GM21737 (cell line): Measurements from ENCODE around the gene SLC1A2.

ENCODE experiments used
- ATAC-seq: cut with Tn5 transposase; IDR thresholded peaks from one replicate; pipeline ENCODE4 v1.9.1; 2021; ENCODE audit warnings: mild to moderate bottlenecking, moderate library complexity; ENCODE audit not compliant: unreplicated experiment

The SLC1A2 gene

DNA sequence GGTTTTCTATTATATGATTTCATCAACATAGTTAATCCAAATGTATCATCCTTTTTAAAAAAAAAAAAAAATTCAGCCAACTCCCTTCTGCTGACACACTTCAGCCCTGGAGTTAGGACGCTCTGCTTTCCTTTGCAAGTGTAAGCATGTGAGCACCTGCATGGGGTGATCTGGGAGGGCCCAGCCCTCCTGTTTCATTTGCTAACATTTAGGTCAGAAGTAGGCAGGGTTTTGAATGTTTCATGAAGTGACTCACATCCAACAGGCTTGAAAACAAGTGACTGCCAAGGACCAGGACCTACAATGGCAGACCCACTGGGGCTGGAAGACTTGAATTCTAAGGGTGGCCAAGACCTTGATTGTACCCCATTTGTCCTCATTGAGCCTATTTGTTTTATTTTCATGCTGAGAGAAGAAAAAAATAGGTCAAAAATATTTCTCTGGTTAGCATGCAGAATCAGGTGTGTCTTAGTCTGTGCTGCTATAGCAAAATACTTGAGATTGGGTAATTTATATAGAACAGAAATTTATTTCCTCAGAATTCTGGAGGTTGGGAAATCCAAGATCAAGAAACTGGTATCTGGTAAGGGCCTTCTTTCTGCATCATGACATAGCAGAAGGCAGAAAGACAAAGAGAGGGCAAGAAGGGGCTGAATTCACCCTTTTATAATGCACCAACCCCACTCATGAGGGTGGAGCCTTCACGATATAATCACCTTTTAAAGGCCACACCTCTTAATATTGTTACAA is 142.8 kb downstream of the SLC1A2 start:
- ATAC-seq: no peak

DNA sequence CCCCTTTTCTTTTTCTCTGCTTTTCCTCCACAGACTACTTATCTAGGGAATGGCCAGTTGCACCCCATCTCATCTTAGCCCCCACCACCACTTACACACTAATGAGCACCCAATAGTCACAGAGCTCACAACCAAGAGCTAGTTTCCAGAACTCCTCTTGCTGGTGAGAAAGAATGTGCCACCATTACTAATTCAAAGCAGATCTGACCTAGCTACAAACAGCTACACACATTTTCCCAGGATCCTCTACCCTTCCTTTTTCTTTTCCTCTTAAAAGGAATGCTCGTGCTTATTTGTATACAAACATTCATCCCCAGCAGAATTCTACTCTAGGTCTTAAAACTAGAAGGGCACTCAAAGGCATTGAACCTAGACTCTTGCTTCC is 143.6 kb downstream of the SLC1A2 start:
- ATAC-seq: no peak

DNA sequence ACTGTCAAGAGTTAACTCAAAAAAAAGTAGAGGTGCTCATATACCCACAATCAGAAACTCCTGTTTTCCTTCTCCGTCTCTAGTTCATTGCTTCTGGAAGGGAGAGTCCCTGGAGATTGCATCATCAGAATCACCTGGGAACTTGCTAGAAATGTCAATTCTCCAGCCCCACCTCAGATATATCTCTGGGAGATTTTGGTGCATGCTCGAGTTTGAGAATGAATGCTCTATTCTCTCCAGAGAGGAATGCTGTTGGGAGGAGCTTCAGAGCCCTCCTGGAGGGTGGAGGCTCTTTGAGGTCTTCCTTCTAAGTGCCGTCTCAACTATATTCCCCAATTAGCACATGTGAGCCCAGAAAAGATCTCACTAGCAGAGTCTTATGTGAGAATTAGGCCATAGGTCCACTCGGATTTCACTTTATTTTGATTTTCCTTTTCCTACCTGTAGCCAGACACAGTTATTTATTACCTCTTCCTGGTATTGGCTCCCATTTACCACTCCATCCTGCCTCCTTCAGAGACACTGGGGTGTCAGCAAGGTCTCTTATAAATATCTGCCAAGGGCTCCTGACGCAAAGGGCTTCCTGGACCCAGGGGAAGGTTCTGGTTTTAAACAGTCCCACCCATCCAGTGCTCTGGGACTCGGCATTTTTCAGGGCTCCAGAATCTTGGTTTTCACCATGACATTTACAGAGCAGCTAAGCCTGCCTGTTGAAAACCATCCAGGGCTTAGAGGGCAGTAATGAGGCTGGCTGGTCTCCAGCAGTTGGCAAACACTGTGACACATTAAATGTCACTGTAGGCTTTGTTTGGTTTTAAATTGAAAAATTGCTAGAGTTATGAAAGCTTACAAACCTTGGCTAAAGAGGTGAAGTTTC is 144.2 kb downstream of the SLC1A2 start:
- ATAC-seq: no peak

DNA sequence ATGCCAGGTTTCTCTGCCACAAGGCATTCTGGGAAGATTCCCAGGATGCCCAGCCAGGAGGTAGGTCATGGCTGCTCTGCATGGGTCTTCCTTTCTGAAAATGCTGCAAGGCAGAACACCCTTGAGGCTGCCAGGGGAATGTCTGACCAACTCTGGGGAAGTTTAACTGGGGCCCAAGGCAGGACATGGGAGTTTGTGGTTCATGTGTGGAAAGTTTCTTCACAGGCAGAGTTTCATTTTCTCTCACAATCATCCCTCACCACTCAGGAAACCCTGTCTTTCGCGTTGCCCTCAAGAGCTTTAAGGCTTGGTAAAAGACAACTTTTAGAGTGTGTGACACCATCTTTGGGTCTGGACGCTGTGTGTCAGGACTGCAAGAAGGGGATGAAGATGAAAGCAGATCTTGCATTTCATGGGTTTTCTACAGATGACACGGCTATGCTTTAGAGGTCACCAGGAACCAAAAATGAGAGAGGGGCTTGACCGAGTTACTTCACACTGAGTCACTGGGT is 146.9 kb downstream of the SLC1A2 start:
- ATAC-seq: peak; percentile 66

DNA sequence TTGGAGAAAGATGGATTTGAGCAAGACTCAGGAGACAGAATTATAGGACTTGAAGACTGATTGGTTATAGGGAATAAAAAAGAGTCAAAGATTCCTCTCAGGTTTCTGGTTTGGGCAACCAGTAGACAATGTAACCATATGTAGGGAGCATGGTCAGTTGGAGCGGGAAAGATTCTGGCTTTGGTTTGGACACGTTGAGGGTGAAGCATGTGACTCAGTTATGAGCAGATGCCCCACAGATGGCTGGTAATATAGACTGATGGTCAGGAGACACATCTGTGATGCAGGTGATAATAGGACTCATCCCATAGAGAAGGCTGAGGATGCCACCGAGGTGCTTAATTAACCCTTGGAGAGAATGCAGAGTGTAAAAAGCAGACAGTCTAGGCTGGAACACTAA is 148.3 kb downstream of the SLC1A2 start:
- ATAC-seq: no peak

DNA sequence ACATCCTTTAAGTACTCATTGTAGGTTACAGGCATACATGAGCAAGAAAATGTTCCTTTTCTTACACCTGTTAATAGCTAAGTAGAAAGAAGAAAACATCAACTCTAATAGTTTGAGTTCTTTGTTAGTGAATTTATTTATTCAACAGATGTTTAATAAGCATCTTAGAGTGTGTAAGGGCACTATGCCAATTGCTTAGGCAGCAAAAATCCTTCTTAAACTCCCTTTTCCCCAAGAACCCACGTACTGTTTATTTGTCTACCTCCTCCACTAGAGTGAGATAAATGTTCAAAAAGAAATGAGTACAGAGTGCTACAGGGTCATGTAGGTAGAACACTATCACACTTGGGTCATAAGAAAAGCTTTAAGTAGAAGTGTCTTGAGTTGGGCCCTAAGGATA is 149.0 kb downstream of the SLC1A2 start:
- ATAC-seq: no peak

DNA sequence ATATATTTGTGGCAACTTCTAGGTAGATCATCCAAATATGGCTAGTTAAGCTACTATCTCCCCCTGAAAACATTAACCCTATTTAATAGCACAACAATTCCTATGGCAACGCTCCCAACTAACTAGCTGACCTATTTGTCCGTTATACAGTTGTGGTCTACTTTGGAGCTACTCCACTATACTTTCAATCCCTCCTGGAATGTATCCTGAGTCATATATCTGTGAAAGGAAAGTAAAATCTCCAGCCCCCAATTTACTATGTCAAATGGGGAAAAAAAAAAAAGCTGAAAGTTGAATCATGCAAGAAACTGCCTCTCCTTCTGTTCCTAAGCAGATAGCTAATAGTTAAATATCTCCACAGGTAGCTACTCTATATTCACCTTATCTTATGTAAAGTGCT is 151.9 kb downstream of the SLC1A2 start:
- no peak for ATAC-seq

DNA sequence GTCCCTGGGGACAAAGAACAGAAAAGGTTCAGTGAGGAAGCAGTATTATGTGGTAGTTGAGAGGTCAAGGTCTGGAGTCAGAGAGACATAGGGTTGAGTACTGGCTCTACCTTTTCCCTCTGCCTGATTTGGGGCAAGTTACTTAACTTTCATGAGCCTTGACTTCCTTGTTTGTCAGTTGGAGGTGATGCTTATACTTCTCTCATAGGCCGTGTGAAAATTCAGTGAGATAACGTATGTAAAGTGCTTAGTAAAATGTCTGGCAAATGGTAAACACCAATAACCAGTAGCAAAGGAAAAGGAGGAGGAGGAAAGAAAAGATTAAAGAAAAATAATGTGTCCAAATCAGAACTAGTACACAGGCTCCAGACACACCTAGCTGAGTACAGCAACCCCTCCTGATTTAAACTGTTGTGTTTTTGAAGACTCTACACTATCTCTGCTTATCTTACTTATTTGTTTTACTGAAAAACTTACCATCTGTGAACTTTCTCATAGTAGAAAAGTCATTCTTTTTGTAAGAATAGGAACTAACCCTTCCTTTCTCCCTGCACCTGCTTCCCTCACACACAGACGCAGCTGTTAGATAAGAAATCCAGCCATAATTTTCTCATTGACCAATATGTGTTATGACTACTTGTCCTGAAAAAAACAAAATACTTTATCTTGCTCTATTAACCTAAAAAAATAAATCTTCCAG is 153.5 kb downstream of the SLC1A2 start:
- ATAC-seq: no peak

DNA sequence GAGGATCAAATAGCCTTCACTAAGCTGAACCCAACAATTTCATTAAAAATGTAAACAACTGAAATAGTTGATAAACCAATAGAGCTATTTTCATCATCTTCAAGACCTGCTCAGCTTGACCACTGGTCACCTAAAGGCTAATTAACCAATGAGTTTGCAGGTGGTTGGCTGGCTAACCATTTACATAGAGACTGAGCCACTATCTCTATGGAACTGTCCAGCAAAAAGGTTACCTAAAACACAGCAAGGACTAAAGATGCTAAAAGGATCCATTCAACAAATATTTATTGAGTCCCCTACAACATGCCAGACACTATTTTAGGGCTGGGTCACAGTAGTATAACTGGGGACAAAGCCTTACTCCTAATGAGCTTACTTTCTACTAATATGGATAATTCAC is 156.6 kb downstream of the SLC1A2 start:
- ATAC-seq: no peak

DNA sequence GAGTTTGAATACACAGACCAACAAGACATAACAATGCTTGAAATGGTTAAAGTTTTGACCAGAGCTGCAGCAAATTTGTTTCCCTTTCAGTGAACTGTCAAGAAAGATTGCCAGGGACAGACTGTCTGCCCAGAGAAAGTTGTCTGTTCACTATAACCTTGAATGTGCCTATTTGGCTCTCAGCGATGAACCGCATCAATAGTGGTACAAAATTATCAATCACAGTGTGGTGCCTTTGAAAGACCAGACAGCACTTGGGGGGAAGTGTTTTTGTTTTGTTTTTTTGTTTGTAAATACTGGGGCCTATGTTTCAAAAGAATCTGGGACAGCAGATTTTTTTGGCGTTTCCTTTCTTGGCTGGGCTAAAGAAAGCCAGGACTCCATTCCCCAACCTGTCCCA is 157.3 kb downstream of the SLC1A2 start:
- no peak for ATAC-seq

DNA sequence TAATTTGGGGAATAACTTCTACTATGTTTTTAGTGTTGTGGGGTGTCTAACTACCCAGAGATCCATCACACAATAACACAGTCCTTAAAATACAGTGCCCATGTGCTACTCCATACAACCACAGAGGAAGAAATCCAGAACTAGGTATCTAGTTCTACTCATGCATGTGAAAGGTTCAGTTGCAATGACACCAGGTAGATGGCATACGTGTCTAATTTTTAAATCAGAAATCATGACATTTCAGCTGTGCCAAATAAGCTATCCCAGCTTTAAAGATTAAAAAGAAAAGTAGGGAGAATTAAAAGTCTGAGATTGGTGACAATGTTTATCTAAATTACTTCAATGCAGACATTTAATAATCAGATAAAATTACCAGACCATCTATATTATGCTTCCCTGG is 158.2 kb downstream of the SLC1A2 start:
- ATAC-seq: no peak

DNA sequence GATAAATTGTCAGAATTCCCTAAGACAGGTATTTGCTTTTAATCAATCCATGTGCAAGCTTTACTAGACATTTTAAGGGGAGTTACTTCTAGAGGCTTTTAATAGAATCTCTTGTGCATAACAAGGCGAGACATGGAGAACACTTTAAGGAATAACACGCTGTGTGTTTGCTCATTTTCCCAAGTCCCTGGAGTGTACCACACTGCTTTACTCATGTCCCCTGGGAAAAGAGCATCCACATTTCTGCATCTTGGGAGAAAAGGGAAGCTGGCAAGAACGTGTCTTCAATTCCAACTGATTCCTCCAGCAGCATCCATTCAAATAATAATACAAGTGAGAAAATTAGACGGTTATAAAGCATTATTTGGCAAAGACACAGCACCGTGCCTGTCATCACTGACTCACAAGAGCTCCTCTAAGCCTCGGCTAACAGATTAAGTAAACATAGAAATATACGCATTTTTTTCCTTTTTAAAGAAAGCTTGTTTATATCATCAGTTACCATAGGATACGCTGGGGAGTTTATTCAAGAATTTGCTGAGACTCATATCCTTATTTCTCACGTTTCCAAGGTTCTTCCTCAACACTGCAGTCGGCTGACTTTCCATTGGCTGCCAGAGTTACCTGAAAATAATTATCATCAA is 158.9 kb downstream of the SLC1A2 start:
- no peak for ATAC-seq

DNA sequence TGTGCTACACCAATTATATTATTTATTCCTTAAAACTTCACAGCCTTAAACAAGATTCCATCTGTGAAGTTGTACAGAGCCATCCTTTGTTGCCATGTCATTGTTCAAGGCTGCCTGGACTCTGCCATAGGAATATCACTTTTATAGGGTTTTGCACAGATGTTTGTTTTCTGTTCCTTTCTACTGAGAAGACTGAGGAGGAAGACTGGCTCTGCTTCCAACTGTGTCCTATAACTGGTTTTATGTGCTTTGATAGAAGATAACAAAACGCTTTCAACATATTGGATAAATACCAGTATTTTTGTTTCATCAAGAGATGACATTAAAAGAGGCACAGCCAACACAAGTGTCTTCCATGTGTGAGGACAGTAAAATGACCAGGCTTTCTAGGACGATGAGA is 159.8 kb downstream of the SLC1A2 start:
- no peak for ATAC-seq

DNA sequence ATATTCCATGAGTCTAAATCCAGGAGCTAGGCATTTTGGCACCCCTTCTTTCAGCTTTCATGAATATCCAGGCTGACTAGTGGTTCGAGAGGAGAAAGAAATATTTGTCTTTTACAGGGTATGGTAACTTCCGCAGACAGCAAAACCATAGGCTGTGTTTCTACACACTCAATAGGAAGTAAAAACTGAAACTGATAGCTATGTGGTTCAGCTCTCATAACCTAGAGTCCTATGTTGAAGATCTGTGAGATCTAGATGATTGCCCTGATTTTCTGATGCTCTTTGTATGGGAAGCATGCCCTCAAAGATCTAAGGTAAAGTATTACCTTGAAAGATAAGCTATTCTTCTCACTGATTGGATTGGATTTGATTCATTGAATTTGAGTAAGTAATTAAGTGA is 162.1 kb downstream of the SLC1A2 start:
- ATAC-seq: peak; percentile 99

DNA sequence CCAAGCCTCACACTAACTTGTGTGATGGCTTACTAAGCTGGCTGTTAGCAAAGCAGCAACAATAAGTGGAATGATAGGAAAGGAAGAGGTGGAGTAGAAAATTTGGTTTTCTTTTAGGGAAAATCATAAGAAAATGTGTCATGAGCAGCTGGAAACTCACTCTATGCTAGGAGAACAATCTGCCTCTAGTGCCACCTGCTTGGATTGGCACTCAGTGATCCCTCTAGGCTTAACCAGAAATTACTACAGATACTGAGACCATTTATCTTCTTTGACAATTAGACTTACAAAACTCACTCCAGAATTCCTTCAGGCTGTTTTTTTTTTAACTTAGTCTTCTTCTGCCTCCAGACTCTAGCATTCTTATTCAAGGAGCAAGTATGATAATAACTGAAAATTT is 163.1 kb downstream of the SLC1A2 start:
- ATAC-seq: no peak

DNA sequence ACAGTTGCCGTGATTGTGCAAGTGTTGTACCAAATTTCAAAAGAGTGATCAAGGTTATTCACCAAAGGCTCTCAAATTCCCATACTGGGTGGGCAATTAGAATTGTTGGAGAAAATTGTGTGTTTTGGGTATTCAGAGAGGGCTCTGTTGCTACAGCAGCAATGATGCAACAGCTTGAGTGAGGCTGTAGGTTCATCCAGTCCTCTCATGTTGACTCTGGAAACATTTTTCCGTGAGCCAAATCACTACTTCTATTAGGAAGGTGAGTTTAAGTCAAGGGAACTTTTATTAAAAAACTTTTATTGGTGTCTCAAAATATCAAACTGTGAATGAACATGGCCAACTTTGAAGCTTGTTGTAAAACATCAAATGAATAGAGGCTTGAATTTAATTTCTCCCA is 163.8 kb downstream of the SLC1A2 start:
- no peak for ATAC-seq

DNA sequence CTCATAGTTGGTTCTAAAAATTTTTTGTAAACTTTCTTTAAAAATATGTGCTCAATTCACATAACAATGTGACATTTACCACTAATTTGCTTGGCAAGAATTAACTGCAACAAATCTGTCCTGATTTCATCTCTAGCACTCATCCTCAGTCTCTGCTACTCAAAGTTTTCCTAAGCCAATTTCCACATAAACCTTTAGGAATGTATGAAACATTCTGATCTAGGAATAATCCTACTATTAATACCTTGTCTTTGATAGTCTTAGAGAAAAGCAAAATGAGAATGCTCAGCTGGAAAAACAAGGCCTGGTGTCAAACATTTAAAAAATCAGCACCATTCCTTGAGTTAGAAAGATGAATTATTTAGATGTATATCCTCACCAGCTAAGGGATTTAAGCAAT is 166.1 kb downstream of the SLC1A2 start:
- ATAC-seq: no peak

DNA sequence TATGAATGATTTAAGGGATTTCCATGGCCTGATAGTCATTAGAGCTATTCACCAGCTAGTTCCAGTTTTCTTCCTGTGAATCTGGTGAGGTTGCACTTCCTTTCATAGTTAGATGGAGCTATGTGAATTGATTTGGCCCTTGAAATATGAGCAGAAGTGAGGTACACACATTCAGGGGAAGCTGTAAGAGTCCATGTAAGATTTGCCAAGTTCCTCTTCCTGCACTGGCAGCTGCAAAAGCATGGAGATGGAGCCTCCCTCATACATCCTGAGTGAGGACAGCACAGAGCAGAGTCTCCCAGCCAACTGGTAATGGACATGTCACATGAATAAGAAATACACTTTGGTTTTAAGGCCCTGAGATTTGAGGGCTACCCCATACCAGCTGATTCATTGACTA is 168.7 kb downstream of the SLC1A2 start:
- ATAC-seq: no peak

DNA sequence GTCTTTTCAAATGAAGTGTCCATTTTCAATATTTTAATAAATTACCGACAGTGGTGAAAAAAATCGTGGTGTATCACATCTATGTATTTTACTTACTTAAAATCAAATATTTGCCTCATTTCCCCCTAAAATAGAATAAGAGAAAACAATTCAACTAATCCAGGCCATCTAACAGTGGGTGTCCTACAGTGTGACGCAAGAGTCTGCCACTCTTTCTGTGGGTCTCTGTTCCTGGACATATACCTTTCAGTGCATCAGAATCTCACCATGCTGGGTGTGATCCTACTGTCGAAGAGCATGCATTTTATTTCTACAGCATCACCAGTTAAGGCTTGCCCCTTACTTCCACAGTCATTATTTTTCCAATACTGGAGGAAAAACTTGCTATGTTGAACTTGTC is 169.2 kb downstream of the SLC1A2 start:
- ATAC-seq: no peak

DNA sequence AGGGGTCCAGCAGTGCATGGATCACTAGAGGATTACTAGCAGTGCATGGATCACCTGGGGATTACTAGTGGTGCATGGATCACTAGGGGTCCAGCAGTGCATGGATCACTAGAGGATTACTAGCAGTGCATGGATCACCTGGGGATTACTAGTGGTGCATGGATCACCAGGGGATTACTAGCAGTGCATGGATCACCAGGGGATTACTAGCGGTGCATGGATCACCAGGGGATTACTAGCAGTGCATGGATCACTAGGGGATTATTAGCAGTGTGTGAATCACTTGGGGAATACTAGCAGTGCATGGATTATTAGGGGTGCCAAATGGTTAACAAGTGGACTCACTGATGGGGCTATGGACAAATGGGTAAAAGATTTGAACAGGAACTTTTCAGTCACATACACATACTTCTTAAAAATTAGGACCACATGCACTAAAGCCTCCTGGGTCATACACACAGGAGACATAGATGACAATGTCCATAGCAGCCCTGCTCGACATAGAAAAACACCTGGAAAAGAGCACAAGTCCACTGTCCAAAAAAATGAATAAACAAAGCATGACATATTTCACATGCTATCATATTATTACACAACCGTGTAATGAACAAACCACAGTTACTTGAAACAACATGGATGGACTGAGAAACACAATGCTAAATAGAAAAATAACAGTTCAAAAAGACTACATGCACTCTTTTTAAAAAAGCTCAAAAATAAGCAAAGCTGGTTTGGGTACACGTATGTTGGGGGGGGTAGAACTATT is 170.6 kb downstream of the SLC1A2 start:
- ATAC-seq: no peak
